LoVo (cell line): ENCODE results near the gene EP400.

ENCODE experiments used
- DNase-seq: peaks from one replicate; pipeline ENCODE4 v3.0.0-alpha.2; 2016; ENCODE audit warnings: low spot score

The EP400 gene

DNA sequence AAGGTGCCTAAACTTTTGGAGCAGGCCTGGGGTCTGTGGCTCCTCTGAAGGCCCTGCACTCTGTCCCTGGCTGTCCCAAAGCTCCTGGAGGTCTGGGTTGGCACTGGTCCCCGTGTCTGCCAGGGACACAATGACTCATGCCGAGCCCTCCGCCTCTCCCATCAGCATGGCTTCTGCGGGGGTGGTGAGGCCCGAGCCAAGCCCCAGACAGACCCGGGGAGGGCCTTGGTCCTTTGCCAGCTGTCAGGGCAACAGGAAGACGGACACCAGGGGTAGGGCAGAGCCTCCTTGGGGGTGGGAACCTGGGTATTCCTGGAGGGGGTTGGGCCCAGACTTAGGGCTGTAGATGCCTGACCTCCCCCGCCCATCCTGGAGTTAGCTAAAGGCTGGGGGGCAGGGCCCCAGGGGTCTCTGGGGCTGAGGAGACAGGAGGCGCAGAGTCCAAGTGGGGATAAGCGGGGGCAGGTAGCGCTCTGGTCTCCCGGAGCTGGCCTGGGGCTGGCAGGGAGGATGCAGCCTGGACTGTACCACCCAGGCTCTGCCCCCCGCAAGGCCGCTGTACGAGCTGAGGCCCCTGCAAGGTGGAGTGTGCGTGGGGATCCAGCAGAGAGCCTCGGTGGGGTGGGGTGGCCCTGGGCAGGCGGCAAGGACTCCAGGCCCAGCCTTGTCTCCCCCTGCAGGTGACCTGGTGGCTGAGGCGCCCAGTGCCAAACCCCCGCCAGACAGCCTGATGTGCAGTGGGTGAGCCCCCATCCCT, 37.0 kb upstream of the EP400 start:
- DNase-seq = no peak

DNA sequence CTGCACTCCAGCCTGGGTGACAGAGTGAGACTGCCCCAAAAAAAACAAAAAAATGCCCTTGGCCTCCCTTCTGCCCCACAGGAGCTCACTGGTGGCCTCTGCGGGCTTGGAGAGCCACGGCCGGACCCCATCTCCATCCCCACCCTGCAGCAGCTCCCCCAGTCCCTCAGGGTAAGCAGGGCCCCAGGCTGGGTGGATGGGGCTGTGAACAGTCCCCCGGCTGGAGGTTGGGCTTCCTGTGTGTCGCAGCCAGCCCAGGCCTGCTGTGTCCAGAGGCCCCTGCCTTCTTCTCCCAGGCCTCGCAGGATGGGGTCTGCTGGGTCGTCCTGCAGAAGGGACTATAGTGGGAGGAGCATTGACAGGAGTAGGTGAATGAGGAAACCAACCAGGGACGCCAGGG, 36.1 kb upstream of the EP400 start:
- DNase-seq = no peak

DNA sequence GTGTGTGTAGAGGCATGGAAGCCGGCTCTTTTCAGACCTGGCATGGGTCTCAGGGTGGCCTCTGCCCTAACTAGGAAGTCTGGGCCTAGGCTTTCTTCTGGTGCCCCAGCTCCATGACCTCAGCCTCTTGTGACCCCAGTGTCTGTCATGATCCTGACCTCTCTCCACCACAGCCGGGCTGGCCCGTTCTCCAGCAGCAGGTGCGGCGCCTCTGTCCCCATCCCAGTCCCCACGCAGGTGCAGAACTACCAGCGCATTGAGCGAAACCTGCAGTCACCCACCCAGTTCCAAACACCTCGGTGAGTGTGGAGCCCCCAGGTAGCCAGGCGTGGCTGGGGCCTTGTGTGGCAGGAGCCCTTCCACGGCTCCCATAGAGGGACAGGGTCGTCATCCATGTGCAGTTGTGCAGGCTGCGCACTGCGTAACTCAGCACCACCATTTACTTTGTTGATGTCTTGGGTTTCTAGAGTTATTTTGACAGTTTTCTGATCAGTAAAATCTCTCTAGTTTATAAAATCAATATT, 35.5 kb upstream of the EP400 start:
- no peak for DNase-seq

DNA sequence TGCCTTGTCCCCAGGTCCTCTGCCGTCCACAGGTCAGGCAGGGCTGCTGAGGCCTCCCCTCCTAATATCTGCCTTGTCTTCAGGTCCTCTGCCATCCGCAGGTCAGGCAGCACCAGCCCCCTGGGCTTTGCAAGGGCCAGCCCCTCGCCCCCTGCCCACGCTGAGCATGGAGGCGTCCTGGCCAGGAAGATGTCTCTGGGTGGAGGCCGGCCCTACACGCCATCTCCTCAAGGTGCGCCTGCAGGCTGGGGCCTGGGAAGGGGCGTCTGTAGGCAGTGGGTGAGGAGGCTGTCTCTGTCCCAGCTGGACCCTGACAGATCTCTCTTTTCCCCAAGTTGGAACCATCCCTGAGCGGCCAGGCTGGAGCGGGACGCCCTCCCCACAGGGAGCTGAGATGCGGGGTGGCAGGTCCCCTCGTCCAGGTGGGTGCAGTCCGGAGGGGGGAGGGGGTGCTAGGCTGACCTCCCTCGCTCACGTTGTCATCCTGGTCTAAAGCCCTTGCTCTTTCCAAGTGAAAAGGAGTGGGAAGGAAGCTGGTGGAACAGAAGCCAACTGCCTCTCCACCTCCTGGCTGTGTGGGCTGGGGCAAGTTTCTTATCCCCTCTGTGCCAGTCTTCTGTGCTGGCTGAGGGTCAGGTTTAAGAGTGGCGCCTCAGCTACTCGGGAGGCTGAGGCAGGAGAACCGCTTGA, 34.6 kb upstream of the EP400 start:
- DNase-seq = no peak

DNA sequence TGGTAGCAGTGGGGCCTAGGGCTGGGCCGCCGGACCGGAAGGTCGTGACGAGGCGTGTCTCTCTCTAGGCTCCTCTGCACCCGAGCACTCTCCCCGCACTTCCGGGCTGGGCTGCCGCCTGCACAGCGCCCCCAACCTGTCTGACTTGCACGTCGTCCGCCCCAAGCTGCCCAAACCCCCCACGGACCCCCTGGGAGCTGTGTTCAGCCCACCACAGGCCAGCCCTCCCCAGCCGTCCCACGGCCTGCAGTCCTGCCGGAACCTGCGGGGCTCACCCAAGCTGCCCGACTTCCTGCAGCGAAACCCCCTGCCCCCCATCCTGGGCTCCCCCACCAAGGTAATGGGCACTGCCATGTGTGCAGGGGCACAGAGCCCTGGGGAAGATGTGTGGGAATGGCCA, 33.9 kb upstream of the EP400 start:
- DNase-seq = no peak

DNA sequence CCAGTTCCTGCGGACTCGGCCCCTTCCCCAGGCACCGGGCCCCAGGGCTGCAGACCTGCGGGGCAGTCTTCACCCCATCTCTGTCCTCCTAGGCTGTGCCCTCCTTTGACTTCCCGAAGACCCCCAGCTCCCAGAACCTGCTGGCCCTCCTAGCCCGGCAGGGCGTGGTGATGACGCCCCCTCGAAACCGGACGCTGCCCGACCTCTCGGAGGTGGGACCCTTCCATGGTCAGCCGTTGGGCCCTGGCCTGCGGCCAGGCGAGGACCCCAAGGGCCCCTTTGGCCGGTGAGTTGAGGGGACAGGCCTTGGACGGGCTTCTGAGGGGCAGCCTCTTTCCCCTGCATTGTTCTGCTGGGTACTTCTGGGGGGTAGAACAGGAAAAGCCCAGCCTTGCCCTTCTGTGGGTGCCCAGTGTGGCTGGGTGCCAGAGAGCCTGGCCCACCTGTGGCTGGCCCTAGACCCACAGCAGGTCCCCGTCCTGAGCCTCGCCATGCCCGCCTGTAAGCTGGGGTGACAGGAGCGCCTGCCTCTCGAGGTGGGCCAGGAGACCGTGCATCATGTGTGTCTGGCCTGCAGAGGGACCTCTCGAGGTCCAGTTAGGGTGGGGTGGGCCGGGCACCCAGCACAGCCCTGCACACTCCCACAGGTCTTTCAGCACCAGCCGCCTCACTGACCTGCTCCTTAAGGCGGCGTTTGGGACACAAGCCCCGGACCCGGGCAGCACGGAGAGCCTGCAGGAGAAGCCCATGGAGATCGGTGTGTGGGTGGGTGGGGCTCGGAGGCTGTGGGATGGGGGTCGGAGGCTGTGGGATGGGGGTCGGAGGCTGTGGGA, 33.2 kb upstream of the EP400 start:
- no peak for DNase-seq

DNA sequence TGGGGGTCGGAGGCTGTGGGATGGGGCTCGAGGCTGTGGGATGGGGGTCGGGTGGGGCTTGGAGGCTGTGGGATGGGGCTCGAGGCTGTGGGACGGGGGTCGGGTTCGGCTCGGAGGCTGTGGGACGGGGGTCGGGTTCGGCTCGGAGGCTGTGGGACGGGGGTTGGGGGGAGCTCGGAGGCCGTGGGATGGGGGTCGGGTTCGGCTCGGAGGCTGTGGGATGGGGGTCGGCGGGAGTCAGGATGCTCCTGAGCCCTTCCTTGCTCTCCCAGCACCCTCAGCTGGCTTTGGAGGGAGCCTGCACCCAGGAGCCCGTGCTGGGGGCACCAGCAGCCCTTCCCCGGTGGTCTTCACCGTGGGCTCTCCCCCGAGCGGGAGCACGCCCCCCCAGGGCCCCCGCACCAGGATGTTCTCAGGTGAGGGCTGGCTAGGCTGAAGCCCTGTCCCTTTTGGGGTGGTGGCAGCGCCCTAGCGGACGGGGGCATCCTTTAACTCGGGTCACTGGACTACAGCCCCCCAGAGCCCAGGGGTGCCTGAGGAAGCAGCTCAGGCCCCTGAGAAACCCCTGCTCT, 32.5 kb upstream of the EP400 start:
- DNase-seq = no peak

DNA sequence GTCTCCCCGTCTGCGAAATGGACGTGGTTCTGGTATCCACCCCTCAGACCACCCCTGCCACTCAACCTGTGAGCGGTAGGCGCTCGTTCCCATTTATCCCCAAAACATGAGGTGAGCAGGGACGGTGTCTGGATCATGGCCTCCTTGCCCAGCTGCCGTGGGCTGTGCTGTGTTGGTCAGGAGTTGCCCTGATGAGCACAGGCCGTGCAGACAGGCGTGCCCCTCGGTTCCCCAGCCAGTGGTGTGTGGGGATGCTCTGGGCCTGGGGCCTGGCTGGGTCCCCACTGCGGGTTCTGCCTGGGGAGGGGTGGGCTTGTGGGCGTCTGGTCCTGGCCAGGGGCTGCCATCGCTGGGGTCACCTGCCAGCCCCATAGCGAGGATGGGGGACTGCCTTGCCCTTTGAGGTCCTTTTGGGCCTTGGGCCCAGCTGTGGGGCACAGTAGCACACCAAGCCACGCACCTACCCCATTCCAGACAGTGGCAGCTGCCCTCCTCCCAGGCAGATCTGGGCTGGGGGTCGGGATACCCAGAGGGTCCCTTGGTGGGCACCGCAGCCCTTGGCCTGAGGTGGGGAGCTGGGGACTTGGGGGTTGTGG, 31.9 kb upstream of the EP400 start:
- no peak for DNase-seq

DNA sequence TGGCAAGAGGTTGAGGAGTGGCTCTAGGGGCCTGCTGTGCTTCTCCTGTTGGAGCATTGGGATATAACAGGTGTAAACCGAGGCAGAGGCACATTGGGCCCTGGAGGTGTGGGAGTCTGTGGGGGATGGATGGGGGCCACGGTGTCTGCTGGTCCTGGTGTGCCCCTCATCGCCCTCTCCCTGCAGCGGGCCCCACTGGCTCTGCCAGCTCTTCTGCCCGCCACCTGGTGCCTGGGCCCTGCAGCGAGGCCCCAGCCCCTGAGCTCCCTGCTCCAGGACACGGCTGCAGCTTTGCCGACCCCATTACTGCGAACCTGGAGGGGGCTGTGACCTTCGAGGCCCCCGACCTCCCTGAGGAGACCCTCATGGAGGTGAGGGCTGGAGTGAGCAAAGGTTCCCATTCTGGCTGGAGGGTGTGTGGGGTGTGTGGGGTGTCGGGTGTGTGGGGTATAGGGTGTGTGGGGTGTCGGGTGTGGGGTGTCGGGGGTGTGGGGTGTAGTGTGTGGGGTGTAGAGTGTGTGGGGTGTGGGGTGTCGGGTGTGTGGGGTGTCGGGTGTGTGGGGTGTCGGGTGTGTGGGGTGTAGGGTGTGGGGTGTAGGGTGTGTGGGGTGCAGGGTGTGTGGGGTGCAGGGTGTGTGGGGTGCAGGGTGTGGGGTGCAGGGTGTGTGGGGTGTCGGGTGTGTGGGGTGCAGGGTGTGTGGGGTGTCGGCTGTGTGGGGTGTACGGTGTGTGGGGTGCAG, 31.3 kb upstream of the EP400 start:
- DNase-seq = no peak

DNA sequence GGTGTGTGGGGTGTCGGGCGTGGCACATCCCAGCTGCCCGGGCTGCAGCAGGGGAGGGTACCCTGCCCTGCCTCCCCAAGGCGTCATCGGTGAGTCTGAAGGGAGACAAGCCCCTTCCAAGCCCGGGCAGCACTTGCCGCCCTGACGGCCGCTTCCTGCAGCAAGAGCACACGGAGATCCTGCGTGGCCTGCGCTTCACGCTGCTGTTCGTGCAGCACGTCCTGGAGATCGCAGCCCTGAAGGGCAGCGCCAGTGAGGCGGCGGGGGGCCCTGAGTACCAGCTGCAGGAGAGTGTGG, 30.7 kb upstream of the EP400 start:
- no peak for DNase-seq

DNA sequence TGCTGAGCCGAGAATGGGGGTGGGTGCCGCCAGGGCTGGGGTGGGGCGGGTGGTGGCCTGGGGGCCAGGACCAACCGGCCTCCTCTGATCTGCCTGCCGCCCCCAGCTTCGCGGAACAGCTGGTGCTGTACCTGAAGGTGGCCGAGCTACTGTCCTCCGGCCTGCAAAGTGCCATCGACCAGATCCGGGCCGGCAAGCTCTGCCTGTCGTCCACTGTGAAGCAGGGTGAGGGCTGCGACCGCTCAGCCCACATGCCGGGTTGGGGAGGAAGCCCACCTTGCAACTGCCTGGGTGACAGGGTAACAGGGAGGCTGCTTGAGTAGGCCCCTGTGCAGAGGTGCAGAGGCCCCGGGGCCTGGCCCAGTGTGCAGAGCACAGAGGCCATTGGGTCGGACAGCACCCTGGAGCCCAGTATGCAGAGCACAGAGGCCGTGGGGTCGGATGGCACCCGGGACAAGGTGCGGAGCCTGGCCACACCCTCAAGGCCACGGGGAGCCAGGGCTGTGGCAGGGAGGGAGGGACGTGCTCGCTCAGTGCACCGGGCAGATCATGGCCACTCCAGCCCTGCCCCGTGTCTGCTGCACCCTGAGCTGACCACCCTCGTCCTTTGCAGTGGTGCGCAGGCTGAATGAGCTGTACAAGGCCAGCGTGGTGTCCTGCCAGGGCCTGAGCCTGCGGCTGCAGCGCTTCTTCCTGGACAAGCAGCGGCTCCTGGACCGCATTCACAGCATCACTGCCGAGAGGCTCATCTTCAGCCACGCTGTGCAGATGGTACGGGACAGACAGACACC, 30.2 kb upstream of the EP400 start:
- DNase-seq = no peak

DNA sequence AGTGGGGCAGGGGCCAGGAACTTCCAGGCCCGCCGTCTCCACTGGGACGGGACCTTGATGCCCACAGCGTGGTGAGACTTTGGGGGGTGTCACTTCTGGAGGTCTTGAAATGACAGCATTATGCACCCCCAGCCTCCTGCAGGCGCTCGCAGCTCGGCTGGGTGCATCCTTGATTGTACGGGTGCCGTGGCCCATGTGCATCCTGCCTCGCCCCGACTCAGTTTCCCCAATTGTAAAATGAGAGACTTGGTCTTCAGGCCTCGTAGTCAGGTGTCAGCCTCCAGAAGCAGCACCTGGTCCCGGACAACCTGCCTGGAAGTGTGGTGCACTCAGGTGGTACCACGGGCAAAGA, 29.6 kb upstream of the EP400 start:
- no peak for DNase-seq

DNA sequence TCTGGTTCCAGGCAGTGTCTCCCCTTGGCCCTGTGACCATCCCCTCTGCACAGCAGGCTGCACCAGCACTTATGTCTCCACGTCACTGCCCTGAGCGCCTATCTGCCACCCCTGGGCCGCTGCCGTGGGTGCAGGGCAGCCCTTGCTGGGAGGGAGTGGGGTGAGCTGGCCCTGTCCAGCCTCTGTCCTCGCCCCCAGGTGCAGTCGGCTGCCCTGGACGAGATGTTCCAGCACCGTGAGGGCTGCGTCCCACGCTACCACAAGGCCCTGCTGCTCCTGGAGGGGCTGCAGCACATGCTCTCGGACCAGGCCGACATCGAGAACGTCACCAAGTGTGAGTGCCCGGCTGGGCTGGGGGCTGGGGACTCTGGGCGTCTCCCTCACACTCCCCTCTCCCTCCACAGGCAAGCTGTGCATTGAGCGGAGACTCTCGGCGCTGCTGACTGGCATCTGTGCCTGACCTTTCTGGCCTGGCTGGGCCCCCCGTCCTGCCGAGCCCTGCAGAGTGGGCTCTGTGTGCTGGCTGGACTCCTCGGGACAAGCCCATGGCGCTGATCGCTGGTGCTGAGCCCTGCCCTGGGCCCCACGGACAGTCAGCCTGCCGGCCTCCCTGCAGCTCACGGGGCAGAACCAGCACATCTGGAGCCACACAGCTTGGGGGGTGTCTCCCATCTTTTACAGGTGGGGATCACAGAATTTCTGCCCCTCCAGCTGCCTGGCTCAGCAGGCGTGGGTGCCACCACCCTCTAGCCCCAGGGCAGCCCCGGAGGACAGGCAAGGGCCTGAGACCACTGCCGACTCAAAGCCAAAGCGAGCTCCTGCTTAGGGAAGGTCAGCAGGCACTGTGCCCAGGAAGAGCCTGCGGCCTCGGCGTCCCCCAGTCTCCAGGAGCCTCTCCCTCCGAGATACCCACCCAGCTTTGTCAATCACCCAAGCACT, 28.6 kb upstream of the EP400 start:
- DNase-seq = no peak

DNA sequence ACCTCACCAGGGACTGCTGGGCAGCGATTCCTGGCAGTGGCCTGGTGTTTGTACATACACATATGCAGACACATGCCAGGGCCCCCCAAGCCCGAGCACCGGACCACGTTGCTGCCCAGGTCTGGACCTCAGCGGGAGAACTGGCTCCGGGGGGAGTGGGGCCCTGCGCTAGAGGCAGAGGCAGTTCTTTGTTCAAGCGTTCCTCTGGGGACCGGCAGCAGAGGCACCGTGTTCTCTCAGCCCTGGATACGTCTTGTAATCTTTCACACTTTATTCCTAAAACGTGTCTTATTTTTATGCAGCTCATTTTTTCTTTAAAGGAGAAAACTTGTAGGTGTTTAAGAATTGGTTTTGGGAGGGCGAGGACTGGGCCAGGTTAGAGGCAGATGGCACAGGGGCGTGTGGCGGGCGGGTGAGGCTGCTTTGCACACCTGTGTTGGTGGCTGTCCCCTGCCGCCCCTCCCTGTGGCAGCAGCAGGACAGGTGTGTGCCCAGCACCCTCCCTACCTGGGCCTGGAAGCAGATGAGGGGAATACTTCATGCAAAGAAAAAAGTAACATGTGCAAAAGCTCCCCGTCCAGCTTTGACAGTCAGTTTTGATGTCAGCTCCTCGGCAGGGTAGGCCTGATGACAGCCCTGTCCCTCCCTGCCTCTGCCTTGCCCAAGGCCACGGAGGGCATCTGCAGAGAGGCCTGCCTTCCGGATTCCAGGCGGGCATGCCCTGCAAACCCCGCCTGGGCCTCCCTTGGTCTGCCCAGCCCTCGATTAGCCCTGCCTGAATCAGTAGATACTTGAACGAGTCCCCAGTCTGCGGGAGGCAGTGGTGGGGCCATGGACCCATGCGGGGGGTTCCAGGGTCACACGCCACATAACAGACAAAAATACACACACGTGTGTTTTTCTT, 27.6 kb upstream of the EP400 start:
- DNase-seq = no peak

DNA sequence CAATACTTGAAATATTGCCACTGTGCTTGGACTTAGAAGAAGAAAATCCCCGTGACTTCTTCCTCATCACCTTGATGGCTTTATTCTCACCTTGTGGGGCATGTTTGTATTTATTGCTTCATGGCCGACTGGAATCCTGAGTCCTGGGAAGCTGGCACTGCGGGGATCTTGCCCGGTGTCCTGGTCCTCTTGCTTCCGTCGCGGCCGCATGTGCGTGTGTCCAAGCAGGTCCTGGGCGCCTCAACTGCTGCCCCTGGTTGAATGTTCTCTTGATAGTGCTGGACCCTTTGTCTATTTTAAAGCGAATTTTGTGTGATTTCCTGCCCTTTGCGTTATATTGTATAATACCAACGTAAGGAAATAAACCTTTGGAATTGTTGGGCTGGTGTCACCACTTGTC, 27.0 kb upstream of the EP400 start:
- DNase-seq = no peak

DNA sequence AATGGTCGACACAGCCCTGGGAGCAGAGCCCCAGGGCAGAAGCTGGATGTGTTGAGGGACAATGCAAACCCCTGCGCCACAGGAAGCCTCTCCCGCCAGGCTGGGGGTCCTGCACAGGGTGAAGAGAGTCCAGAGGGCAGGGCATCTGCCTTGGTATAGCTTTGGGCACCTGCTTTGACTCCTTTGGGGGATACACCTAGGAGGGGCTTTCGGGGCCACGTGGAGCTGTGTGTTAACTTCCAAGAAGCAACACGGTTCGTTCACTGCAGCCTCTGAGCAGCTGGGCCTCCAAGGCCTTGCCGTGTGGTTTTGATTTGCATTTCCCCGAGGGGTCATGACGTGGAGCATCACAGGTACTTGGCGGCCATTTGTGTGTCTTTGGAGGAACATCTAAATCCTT, 26.5 kb upstream of the EP400 start:
- no peak for DNase-seq

DNA sequence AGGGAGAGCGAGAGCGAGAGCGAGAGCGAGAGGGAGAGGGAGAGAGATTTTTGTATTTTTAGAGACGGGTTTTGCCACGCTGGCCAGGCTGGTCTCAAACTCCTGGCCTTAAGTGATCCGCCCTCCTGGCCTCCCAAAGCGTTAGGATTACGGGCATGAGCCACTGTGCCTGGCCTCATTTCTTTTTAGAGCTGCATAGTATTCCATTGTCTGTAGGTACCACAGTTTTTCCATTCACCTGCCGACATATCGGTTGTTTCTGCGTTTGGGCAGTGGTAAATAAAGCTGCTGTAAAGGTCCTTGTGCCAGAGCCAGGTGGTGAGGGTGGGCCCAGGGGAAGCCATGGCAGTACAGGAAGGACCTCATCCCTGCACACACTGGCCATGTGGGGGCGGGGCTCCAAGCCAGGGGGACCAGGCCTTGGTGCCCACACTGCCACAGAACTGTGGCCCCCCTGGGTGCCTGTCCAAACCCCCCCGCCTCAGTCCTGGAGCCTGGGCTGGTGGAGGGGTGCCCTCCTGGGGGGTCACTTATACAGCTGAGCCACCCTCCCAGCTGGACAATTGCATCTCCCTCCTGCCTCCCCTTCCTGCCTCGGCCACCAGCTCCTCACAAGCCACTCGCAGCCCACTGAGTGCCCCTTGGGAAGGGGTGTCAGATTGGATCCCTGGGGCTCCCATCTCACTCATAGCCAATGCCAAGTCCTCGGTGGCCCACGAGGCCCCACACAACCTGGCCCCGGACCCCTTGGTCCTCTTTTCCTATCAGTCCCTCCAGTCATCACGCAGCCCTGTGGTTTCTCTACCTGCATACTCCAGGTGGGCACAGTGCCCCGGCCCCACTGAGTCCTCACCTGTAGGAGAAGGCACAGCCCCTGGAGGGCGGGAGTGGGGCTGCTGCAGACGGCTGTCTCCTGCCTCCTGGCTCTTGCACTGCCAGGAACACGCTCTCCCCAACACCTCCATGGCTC, 22.3 kb upstream of the EP400 start:
- no peak for DNase-seq
